GM11168 (cell line): ENCODE results near the gene LRRC28.

Experiments used
- in situ Hi-C: fragments of 300-500 bp; cut with MboI; formaldehyde crosslinking; loops from one replicate; pipeline ENCODE4 v1.12.0; 2022; ENCODE audit warnings: low sequenced_read_pairs; ENCODE audit not compliant: unreplicated experiment

LRRC28 gene

DNA sequence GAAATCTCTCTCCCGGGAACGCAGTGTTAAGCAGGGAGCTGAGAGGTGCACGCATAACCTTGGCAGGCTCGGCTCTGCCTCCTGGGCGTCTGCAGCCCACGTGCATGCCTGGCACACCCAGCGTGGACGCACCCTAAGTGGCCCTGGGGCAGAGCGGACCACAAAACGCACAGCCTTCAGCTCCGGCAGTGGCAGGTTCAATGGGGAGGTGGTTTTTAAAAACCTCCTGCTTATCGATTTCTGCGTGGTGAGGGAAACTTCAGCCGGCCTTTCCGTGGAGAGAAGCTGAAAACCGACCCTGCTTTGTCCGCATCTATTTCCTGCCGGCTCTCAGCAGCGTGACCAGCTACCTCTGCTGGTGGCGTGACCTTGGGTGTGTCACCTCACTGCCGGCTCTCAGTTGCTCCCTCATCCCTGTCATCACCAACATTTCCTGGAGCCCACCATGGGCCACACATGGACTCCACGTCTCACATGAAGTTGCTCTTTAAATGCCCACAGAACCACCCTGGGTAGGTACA, 179.7 kb downstream of the LRRC28 start:
- in situ Hi-C loops: no loop called here

DNA sequence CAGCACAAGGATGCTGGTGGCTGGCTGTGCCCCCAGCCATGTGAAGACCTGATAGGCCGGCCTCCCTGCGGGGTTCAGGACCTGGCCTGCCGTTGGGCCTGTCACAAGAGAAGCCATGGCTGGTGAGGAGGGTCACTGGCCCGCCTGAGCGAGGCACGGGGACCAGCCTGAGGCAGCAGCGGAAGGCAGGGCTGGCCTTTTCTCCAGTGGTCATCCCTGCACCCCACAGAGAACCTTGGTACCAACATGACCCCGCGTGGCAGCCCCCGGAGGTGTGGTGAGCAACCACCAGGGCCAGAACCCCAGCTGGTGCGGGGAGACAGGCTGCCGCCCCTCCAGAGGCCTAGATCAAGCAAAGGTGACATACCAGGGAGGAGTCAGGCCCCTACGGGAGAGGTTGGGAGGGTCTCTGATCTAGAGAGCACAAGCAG, 180.4 kb downstream of the LRRC28 start:
- in situ Hi-C loops: no loop called here

- in situ Hi-C loops: no loop called here
These were observed 181.2 kb downstream of the LRRC28 start for GRCh38 chr15:99432271-99433025.

- in situ Hi-C loops: no loop called here
These were observed 181.9 kb downstream of the LRRC28 start for GRCh38 chr15:99433026-99433756.

DNA sequence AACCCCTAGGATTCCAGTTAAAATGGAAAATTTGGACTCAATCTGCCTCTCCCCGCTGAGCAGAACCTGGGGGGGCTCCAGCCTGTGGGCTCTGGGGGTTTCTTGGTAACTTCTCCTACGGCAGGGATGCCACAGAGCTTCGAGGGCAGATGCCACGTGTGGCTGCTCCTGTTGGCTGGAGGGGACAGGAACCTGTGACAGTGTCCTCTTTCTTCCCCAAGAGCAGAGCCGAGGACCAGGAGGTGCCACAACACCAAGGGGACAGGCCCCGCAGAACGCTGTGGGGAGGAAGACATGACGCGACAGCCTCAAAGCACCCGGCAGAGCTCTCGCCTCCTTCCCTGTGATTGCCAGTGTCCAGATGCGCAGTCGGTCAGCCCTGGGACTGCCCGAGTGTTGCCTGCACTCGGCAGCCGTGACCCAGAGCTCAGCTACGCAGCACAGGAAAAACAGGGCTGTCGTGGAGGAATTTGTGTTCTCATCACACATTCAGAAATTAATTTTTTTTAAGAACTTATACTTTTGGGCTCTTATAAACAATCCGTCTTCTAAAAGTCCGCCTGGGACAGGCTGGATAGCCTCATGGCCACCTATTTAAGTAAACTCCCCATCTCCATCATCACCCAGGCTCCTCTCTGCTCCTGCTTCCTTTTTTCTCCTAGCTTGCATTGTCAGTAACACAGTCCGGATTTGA, 182.6 kb downstream of the LRRC28 start:
- in situ Hi-C loops: no loop called here

GRCh38 chr15:99434506-99435112, 183.3 kb downstream of the LRRC28 start:
- in situ Hi-C loops: no loop called here

DNA sequence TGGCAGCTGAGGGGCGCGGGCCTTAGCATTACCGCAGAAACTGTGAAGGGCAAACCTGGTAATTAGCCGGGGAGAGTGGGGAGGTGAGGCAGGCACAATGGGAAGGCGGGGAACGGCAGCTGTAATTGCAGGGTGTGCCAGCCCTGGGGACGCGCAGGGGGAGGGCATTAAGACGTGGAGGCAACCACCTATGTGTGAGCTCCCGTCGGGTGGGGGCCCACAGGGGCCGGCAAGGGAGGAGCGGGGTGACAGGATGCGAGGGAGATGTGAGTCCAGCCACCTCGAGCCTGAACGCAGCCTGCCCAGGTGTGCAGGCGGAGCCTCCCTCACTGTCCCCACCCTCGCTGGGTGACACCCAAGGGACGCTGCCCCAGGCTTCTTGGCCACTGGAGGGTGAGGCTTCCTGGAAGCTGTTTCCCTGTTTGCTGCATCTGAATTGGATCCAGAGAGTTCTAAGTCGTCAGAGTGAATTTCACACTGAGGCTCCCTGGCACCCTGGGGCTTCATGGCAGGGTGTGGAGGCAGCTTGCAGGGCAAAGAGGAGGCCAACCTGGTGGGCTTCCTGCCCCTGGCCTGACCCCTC, 183.9 kb downstream of the LRRC28 start:
- in situ Hi-C loops: no loop called here

GRCh38 chr15:99435877-99436541, 184.7 kb downstream of the LRRC28 start:
- in situ Hi-C loops: no loop called here

GRCh38 chr15:99436542-99437314, 185.4 kb downstream of the LRRC28 start:
- in situ Hi-C loops: no loop called here

DNA sequence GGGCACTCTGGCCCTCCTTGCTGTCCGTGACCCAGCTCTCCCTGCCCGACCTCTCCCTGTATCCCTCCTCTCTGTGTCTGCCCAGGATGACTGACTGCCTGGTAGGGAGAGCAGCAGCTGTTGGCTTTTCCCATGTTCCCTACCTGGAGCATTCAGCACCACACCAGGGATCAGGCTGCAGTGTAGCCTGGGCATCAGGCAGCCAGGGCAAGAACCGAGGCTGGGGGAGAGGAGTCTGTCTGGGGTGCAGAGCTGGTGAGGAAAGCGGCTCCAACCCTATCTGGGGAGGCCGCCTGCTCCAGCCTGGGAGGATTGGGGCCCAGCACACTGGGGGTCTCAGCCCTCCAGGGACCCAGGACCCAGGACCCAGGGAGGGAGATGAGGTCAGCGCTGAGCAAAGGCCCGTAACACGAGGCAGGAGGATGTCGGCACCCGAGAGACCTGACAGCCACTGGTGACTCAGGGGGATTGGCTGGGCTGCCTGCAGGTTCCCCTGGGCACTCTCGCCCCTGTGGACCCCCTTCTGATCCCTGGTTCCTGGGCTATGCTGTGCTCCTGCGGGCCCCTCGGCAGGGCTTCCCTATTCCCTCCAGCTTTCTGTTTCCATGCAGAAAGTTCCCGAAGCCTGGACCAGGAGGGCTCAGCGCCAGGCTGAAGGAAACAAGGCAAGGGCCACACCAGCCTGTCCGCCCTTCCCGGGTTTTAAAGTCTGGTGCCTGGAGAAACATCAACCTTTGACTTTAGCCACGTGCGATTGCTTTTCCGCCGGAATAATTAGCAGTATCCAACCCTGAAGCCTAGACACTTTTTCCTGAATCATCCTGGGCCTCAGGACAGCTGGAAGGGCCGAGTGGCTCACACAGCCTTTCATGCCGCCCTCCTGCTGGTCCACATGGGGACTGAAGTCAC, 186.3 kb downstream of the LRRC28 start:
- in situ Hi-C loops: no loop called here

DNA sequence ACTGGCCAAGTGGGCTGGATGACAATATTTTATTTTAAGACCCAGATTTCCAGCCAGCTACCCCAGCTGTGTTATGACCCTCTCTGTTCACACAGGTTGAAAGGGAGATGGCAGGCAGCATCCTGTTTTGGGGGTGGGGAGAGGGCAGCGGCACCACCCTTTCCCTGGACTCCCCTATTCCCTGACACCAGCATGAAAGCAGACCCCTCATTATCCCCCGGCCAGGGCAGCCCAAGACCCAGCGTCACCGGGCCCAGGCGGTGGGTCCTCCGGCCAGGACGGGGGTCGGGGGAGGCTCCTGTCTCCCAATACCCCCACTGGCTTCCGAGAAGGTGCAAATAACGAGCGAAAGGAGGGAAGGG, 186.9 kb downstream of the LRRC28 start:
- in situ Hi-C loops: no loop called here

GRCh38 chr15:99438691-99439523, 187.6 kb downstream of the LRRC28 start:
- in situ Hi-C loops: no loop called here

- in situ Hi-C loops: no loop called here
These were observed 188.2 kb downstream of the LRRC28 start for GRCh38 chr15:99439524-99439835.

DNA sequence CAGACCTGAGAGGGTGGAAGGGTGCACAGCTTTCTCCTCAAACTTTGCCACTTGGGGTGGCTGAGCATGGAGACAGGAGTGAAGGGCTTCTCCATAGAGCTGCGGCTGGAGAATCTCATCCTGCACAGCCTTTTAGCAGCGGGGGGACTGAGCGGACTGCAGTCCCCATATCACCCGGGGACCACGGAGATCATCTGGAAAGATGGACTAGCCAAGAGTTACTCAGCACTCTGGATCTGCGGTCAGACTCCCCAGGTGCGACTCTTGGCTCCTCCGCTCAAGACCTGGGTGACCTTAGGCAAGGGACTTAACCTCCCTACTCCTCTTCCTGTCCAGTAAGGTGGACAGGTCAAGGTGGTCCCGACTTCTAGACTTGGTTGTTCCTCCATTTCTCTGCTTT, 188.7 kb downstream of the LRRC28 start:
- in situ Hi-C loops: no loop called here
